HG03442 (cell line): Measurements from ENCODE around the gene KCNH5.

Experiments
- ATAC-seq: cut with Tn5 transposase; IDR thresholded peaks from one replicate; pipeline ENCODE4 v1.9.1; 2021; ENCODE audit warnings: mild to moderate bottlenecking, moderate library complexity; ENCODE audit not compliant: unreplicated experiment

KCNH5 gene

GRCh38 chr14:62745496-62745895 lies 299.8 kb downstream of the KCNH5 start:
- no peak for ATAC-seq

GRCh38 chr14:62743560-62743959 lies 301.7 kb downstream of the KCNH5 start:
- no peak for ATAC-seq

GRCh38 chr14:62743118-62743517 lies 302.1 kb downstream of the KCNH5 start:
- ATAC-seq: no peak

- ATAC-seq: no peak
Observed at GRCh38 chr14:62739647-62740046, 305.6 kb downstream of the KCNH5 start.

- no peak for ATAC-seq
Observed at GRCh38 chr14:62736048-62737043, 308.9 kb downstream of the KCNH5 start.

GRCh38 chr14:62734831-62735230 lies 310.4 kb downstream of the KCNH5 start:
- no peak for ATAC-seq

GRCh38 chr14:62722406-62722805 lies 322.9 kb downstream of the KCNH5 start:
- ATAC-seq: no peak

GRCh38 chr14:62718629-62719028 lies 326.6 kb downstream of the KCNH5 start:
- ATAC-seq: no peak

GRCh38 chr14:62711351-62712023 lies 333.8 kb downstream of the KCNH5 start:
- ATAC-seq: no peak

- no peak for ATAC-seq
Observed at GRCh38 chr14:62710811-62711210, 334.4 kb downstream of the KCNH5 start.

- no peak for ATAC-seq
Observed at GRCh38 chr14:62709773-62710172, 335.5 kb downstream of the KCNH5 start.

- ATAC-seq: no peak
Observed at GRCh38 chr14:62706217-62706616, 339.0 kb downstream of the KCNH5 start.

GRCh38 chr14:62697461-62697860 lies 347.8 kb downstream of the KCNH5 start:
- no peak for ATAC-seq

- no peak for ATAC-seq
Observed at GRCh38 chr14:62696929-62697328, 348.3 kb downstream of the KCNH5 start.

- no peak for ATAC-seq
Observed at GRCh38 chr14:62696331-62696924, 348.8 kb downstream of the KCNH5 start.

- ATAC-seq: no peak
Observed at GRCh38 chr14:62694075-62694474, 351.2 kb downstream of the KCNH5 start.

- ATAC-seq: no peak
Observed at GRCh38 chr14:62692490-62693106, 352.7 kb downstream of the KCNH5 start.

- ATAC-seq: no peak
Observed at GRCh38 chr14:62691647-62692489, 353.4 kb downstream of the KCNH5 start.

- no peak for ATAC-seq
Observed at GRCh38 chr14:62689733-62690132, 355.5 kb downstream of the KCNH5 start.

GRCh38 chr14:62687818-62688217 lies 357.4 kb downstream of the KCNH5 start:
- no peak for ATAC-seq
